Measurements from ENCODE around the gene MTLN.
"Not testable (repeated sequence)": the region's sequence is repeated elsewhere in the genome, so short reads cannot be mapped to it uniquely, and the experiment has no call there.

Gene MTLN

GRCh38 chr2:110198016-110198415 is 14.3 kb downstream of the MTLN start:
- Histone ChIP-seq H3K27me3 (no peaks in the 10 kb centered on the region), H3K9me3 (no peaks in the 10 kb centered on the region), H3K36me3 (peaks cover 0 to 20% (median 7%) of the 10 kb centered on the region in 3 donors), H3K4me1 (no peaks in the 10 kb centered on the region), H3K27ac (no peak overlapping the region), H3K4me3 (no peak overlapping the region)
- intact Hi-C loops (cut with DNase I; ENCODE audit: low total_unique reads): no loop called here
- no peak for DNase-seq
- TF ChIP-seq, protein P1, sequence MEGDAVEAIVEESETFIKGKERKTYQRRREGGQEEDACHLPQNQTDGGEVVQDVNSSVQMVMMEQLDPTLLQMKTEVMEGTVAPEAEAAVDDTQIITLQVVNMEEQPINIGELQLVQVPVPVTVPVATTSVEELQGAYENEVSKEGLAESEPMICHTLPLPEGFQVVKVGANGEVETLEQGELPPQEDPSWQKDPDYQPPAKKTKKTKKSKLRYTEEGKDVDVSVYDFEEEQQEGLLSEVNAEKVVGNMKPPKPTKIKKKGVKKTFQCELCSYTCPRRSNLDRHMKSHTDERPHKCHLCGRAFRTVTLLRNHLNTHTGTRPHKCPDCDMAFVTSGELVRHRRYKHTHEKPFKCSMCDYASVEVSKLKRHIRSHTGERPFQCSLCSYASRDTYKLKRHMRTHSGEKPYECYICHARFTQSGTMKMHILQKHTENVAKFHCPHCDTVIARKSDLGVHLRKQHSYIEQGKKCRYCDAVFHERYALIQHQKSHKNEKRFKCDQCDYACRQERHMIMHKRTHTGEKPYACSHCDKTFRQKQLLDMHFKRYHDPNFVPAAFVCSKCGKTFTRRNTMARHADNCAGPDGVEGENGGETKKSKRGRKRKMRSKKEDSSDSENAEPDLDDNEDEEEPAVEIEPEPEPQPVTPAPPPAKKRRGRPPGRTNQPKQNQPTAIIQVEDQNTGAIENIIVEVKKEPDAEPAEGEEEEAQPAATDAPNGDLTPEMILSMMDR (IDR thresholded peaks at IDR 0.05): no peak

- Histone ChIP-seq H3K27me3 (no peaks in the 10 kb centered on the region), H3K4me3 (no peak overlapping the region), H3K9me3 (no peaks in the 10 kb centered on the region), H3K4me1 (no peaks in the 10 kb centered on the region), H3K27ac (no peak overlapping the region), H3K36me3 (peaks cover 0 to 20% (median 7%) of the 10 kb centered on the region in 3 donors)
- DNase-seq: no peak
- TF ChIP-seq, protein P1 (IDR thresholded peaks at IDR 0.05): no peak
- intact Hi-C loops (cut with DNase I; ENCODE audit: low total_unique reads): no loop called here
These were observed 14.9 kb downstream of the MTLN start for GRCh38 chr2:110197452-110197851.

DNA sequence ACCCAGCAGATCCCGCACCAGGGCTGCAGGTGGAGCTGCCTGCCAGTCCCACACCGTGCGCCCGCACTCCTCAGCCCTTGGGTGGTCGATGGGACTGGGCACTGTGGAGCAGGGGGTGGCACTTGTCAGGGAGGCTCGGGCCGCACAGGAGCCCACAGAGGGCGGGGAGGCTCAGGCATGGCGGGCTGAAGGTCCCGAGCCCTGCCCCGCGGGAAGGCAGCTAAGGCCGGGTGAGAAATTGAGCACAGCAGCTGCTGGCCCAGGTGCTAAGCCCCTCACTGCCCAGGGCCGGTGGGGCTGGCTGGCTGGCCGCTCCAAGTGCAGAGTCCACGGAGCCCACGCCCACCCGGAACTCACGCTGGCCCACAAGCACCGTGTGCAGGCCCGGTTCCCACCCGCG is 22.2 kb downstream of the MTLN start:
- DNase-seq; H3K27me3 ChIP-seq; H3K4me3 ChIP-seq; H3K4me1 ChIP-seq; H3K9me3 ChIP-seq; H3K27ac ChIP-seq; intact Hi-C loops (cut with DNase I; ENCODE audit: low total_unique reads): not testable (repeated sequence)
- H3K36me3 ChIP-seq: peaks cover 0 to 36% (median 19%) of the 10 kb centered on the region in 3 donors

DNA sequence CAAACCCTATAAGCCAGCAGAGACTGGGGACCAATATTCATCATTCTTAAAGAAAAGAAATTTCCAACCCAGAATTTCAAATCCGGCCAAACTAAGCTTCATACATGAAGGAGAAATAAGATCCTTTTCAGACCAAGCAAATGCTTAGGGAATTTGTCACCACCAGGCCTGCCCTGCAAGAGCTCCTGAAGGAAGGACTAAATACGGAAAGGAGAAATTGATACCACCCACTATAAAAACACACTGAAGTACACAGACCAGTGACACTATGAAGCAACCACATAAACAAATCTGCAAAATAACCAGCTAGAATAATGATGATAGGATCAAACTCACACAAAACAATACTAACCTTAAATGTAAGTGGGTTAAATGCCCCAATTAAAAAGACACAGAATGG is 29.9 kb downstream of the MTLN start:
- intact Hi-C loops (cut with DNase I; ENCODE audit: low total_unique reads): no loop called here
- TF ChIP-seq, protein P1 (IDR thresholded peaks at IDR 0.05): no peak

GRCh38 chr2:110180036-110180435 is 32.3 kb downstream of the MTLN start:
- no peak for DNase-seq
- Histone ChIP-seq H3K27me3 (no peaks in the 10 kb centered on the region), H3K36me3 (peaks cover 0 to 11% (median 6%) of the 10 kb centered on the region in 3 donors), H3K4me3 (no peak overlapping the region), H3K4me1 (no peaks in the 10 kb centered on the region), H3K9me3 (peaks cover 0 to 10% (median 3%) of the 10 kb centered on the region in 3 donors), H3K27ac (no peak overlapping the region)
- intact Hi-C loops (cut with DNase I; ENCODE audit: low total_unique reads): no loop called here
- TF ChIP-seq, protein P1 (IDR thresholded peaks at IDR 0.05): no peak

More for the DNA sequence above, 29.9 kb downstream of the MTLN start:
- no peaks in the 10 kb centered on the region for H3K4me1 ChIP-seq
- peaks cover 0 to 10% (median 3%) of the 10 kb centered on the region in 3 donors for H3K9me3 ChIP-seq
- H3K27ac ChIP-seq: no peak overlapping the region
- DNase-seq: no peak
- H3K36me3 ChIP-seq: peaks cover 0 to 22% (median 10%) of the 10 kb centered on the region in 3 donors
- H3K4me3 ChIP-seq: no peak overlapping the region
- no peaks in the 10 kb centered on the region for H3K27me3 ChIP-seq

GRCh38 chr2:110173523-110173922 is 38.8 kb downstream of the MTLN start:
- TF ChIP-seq, protein P1 (IDR thresholded peaks at IDR 0.05): no peak
- H3K4me1 ChIP-seq: no peaks in the 10 kb centered on the region
- no peaks in the 10 kb centered on the region for H3K27me3 ChIP-seq
- H3K4me3 ChIP-seq: no peak overlapping the region
- H3K36me3 ChIP-seq: no peaks in the 10 kb centered on the region
- H3K27ac ChIP-seq: no peak overlapping the region
- DNase-seq: no peak
- intact Hi-C loops (cut with DNase I; ENCODE audit: low total_unique reads): no loop called here
- H3K9me3 ChIP-seq: no peaks in the 10 kb centered on the region
